ENCODE results near the gene PRTN3.
A peak's percentile ranks its signal among the peaks of the same experiment; 100 is the strongest.
"Not testable (repeated sequence)": the region's sequence is repeated elsewhere in the genome, so short reads cannot be mapped to it uniquely, and the experiment has no call there.

The PRTN3 gene

DNA sequence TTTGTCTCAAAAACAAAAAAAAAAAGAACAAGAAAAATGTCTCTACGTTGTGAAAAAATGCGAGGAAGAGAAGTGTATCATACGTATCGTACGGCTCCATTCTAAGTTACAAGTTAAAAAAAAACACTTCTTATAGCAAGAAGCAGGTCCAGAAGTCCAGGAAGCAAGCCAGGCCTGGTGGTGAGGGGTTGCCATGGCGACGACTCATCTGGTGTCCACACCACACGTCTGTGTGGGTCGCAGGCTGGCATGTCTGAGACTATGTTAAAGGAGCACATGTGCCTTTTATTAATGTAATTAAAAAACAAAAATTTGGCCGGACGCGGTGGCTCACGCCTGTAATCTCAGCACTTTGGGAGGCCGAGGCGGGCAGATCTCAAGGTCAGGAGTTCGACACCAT is 46.3 kb downstream of the PRTN3 start:
- TF ChIP-seq, protein P1, sequence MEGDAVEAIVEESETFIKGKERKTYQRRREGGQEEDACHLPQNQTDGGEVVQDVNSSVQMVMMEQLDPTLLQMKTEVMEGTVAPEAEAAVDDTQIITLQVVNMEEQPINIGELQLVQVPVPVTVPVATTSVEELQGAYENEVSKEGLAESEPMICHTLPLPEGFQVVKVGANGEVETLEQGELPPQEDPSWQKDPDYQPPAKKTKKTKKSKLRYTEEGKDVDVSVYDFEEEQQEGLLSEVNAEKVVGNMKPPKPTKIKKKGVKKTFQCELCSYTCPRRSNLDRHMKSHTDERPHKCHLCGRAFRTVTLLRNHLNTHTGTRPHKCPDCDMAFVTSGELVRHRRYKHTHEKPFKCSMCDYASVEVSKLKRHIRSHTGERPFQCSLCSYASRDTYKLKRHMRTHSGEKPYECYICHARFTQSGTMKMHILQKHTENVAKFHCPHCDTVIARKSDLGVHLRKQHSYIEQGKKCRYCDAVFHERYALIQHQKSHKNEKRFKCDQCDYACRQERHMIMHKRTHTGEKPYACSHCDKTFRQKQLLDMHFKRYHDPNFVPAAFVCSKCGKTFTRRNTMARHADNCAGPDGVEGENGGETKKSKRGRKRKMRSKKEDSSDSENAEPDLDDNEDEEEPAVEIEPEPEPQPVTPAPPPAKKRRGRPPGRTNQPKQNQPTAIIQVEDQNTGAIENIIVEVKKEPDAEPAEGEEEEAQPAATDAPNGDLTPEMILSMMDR (IDR thresholded peaks at IDR 0.05; ENCODE audit: low read depth, low read length) = no peak
- DNase-seq (ENCODE audit: extremely low read depth, low read depth) = peak; percentile 44

DNA sequence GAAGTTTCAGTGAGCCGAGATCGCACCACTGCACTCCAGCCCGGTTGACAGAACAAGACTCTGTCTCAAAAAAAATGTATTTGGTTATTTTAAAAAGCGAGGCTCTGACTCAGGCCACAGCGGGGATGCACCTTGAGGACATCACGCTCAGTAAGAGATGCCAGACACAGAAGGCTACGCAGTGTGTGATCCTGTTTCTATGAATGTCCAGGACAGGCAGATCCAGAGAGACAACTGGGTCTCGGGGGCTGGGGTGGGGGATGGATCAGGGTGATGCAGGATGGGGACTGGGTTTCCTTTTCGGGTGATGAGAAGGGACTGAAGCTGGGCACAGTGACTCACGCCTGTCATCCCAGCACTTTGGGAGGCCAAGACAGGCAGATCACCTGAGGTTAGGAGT is 46.8 kb downstream of the PRTN3 start:
- DNase-seq (ENCODE audit: extremely low read depth, low read depth) = no peak
- TF ChIP-seq, protein P1 (IDR thresholded peaks at IDR 0.05; ENCODE audit: low read depth, low read length) = no peak

DNA sequence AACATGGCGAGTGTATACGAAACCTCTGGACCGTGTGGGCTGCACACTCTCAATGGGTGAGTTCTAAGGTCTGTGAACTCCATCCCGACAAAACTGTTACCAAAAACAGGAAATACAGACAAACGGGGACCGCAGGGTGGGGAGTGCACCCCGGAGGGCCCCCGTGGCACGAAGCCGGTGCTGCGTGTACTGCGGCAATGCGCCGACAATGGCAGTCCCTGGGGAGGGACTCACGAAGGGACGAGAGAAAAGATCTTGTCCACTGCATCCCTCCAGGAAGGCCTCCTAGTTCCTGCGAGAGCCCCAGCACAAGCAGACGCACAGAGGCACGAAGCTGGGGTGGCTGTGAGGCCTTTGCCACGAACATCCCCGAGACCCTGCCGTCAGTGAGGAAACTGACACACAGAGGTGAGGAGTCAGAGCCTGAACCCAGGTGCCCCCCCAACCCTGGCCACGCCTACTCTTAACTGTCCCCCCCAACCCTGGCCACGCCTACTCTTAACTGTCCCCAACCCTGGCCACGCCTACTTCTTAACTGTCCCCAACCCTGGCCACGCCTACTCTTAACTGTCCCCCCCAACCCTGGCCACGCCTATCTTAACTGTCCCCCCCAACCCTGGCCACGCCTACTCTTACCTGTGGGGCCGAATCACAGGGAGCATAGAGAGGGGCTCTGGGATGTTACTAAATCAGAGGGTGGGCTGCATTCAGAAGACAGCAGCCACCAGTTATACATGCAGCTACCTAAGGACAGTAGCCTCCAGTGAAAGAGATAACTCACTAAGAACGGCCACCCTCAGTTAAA is 48.0 kb downstream of the PRTN3 start:
- DNase-seq (ENCODE audit: extremely low read depth, low read depth) = no peak
- TF ChIP-seq, protein P1 (IDR thresholded peaks at IDR 0.05; ENCODE audit: low read depth, low read length) = no peak

DNA sequence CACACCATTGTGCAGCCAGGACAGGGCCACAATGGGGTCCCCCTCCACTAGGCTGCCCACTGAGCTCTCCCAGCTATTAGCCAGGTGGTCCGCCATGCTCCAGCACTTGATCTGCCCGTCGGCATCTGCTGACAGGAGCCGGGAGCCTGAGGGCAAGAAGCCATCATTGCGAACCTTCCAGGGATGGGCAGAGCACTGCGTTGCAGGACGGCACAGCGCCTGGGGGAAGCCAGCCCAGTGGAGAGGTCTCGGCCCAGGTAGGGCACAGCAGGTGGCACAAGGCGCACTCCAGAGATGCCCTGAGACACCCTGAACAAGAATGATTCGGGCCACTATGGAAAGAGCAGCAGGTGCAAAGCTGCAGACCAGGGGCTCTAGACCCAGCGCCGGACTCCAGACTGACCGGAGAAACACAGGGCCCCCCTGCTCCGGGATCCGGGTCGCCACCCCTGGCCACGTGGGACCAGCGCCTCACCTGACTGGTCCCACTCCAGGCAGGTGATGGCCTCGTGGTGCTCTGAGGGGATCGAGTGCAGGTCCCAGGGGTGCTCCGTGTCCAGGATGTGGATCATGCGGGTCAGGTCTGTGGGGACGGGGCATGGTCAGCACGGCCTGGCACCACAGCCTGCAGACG is 49.0 kb downstream of the PRTN3 start:
- no peak for DNase-seq (ENCODE audit: extremely low read depth, low read depth)
- TF ChIP-seq, protein P1 (IDR thresholded peaks at IDR 0.05; ENCODE audit: low read depth, low read length) = no peak

DNA sequence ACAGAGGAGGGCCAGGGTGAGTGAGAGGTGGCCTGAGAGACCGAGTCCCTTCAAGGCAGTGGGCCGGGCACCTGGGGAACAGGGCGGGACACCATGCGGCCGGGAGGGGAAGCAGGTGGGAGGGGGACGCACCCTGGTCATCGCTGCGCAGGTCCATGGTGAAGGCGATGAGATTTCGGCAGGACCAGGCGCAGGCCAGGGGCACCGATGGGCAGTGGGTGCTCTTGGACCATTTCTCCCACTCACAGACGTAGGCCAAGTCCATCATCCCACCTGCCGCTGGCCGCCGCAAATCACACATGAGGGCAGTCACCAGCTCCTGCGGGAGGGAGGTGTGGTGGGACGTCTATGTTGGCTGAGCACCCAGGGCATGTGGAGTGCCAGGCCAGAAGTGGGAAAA is 50.0 kb downstream of the PRTN3 start:
- TF ChIP-seq, protein P1 (IDR thresholded peaks at IDR 0.05; ENCODE audit: low read depth, low read length) = no peak
- no peak for DNase-seq (ENCODE audit: extremely low read depth, low read depth)

DNA sequence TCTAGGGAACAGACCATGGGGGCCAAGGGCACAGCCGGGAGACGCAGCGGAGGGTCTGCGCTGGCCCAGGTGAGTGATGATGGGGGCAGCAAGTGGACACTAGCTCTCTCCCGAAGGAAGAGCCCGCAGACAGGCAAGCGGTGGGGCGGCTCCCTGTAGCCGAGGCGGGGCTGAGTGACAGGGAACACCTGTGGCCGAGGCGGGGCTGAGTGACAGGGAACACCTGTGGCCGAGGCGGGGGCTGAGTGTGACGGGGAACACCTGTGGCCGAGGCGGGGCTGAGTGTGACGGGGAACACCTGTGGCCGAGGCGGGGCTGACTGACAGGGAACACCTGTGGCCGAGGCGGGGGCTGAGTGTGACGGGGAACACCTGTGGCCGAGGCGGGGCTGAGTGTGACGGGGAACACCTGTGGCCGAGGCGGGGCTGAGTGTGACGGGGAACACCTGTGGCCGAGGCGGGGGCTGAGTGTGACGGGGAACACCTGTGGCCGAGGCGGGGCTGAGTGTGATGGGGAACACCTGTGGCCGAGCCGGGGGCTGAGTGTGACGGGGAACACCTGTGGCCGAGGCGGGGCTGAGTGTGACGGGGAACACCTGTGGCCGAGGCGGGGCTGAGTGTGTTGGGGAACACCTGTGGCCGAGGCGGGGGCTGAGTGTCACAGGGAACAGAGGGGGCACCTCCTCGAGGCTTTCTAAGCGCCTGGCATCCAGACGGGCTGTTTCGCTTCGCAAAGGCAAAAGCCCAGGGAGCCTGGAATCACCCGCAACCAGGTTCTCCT is 50.8 kb downstream of the PRTN3 start:
- DNase-seq (ENCODE audit: extremely low read depth, low read depth) = not testable (repeated sequence)

DNA sequence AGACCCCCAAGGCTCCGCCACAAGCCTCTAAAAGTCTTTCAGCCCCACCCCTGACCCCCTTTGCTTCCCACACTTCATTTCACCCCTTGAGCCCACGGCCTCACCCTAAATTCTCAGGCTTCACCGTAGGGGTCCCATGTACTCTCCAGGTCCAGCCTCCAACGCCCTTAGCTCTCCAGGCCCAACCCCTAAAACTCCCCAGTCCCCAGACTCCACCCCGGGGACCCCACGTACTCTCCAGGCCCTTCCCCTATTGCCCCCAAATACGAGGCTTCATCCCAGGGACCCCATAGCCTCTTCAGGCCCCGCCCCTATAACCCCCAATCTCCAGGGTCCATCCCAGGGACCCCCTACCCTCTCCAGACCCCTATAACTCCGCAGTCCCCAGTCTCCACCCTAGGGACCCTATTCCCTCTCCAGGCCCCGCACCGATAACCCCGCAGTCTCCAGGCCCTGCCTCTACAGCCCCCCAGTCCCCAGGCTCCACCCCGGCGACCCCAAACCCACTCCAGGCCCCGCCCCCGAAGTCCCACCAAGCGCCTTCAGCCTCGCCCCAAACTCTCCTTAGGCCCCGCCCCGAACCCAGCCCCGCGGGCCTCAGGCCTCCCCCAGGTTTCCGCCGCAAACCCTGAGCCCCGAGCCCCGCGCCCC is 51.6 kb downstream of the PRTN3 start:
- no peak for DNase-seq (ENCODE audit: extremely low read depth, low read depth)
- TF ChIP-seq, protein P1 (IDR thresholded peaks at IDR 0.05; ENCODE audit: low read depth, low read length) = no peak

All from AG09319 (cell line).